Vagina (tissue), 2 donors: ENCODE results near the gene CACNA1H. TPM values are rescaled to one million over a fixed set of nuclear protein-coding genes. Genes with fewer than 3 reads are reported as not detected.

Experiments
- DNase-seq, 2 donors: peaks; one replicate each; pipeline ENCODE4 v3.0.0-alpha.2; 2017; ENCODE audit errors: extremely low spot score in 2 of 2
- H3K27ac ChIP-seq: fragments of 200-600 bp; sonication (generic); one replicate; pipeline ENCODE4 v1.5.1; 2019
- H3K27me3 ChIP-seq: fragments of 200-600 bp; sonication (generic); one replicate; pipeline ENCODE4 v1.5.1; 2019
- H3K36me3 ChIP-seq, 2 donors: fragments of 200-600 bp; sonication (generic); one replicate each; pipeline ENCODE4 v1.5.1; 2017 to 2019
- H3K4me1 ChIP-seq: fragments of 200-600 bp; sonication (generic); one replicate; pipeline ENCODE4 v1.5.1; 2019
- H3K4me3 ChIP-seq, 2 donors: fragments of 200-600 bp; sonication (generic); 1 replicate in 1 of 2; 2 replicates in 1 of 2; pipeline ENCODE4 v1.5.1; 2016 to 2019
- H3K9me3 ChIP-seq: fragments of 200-600 bp; sonication (generic); one replicate; pipeline ENCODE4 v1.5.1; 2019
- CTCF ChIP-seq, 3 experiments: fragments of 450-650 bp in 2 of 3; fragments of 200-600 bp in 1 of 3; sonication (generic) in 1 of 3; IDR thresholded peaks; one replicate each; pipeline ENCODE4 v1.5.1; 2017 to 2019; ENCODE audit warnings: antibody characterized with exemption in 3 of 3, mild to moderate bottlenecking in 2 of 3, moderate library complexity in 2 of 3
- POLR2A ChIP-seq, 2 donors: fragments of 450-650 bp; IDR thresholded peaks; one replicate each; pipeline ENCODE4 v1.6.1; 2017; ENCODE audit warnings: antibody characterized with exemption in 2 of 2, mild to moderate bottlenecking in 2 of 2, moderate library complexity in 2 of 2
- POLR2AphosphoS5 ChIP-seq, 2 donors: sonication (generic); formaldehyde crosslinking; IDR thresholded peaks; one replicate each; pipeline ENCODE4 v1.9.0; 2017; ENCODE audit warnings: antibody characterized with exemption in 2 of 2, mild to moderate bottlenecking in 2 of 2, low read depth in 1 of 2; ENCODE audit not compliant: insufficient read depth in 1 of 2
- intact Hi-C: fragments of 100-400 bp; cut with DNase I; formaldehyde crosslinking; loops from one replicate; pipeline ENCODE4 v1.15.1; 2023
- total RNA-seq: library from RNA; depleted of rRNA; stranded (reverse); fragments of >200 nt; gene quantifications from one replicate; pipeline ENCODE4 v1.2.3, GENCODE V29; 2016

The CACNA1H gene
- total RNA-seq, 1 donor from 2014 or later = 10.8 TPM

- Histone ChIP-seq H3K36me3 (no peaks in the 10 kb centered on the region), H3K4me3 (no peak overlapping the region), H3K27me3 (no peaks in the 10 kb centered on the region), H3K4me1 (no peaks in the 10 kb centered on the region), H3K27ac (no peak overlapping the region), H3K9me3 (no peaks in the 10 kb centered on the region)
- no peak for DNase-seq
- TF ChIP-seq CTCF (IDR thresholded peaks at IDR 0.05) = no peak
- no peak for TF ChIP-seq POLR2A (IDR thresholded peaks at IDR 0.05)
- no peak for TF ChIP-seq POLR2AphosphoS5 (IDR thresholded peaks at IDR 0.05; ENCODE audit: insufficient read depth in 1 of 2, low read depth in 1 of 2)
- intact Hi-C loops = no loop called here
Observed at GRCh38 chr16:1122398-1122765, 30.5 kb upstream of the CACNA1H start.

GRCh38 chr16:1123525-1124230 lies 29.2 kb upstream of the CACNA1H start:
- Histone ChIP-seq H3K9me3 (no peaks in the 10 kb centered on the region), H3K27me3 (no peaks in the 10 kb centered on the region), H3K4me1 (no peaks in the 10 kb centered on the region), H3K36me3 (no peaks in the 10 kb centered on the region), H3K27ac (no peak overlapping the region), H3K4me3 (no peak overlapping the region)
- intact Hi-C loops = no loop called here
- TF ChIP-seq CTCF (IDR thresholded peaks at IDR 0.05) (no peak), POLR2A (IDR thresholded peaks at IDR 0.05) (no peak), POLR2AphosphoS5 (IDR thresholded peaks at IDR 0.05; ENCODE audit: insufficient read depth in 1 of 2, low read depth in 1 of 2) (no peak)
- DNase-seq = no peak

- Histone ChIP-seq H3K36me3 (no peaks in the 10 kb centered on the region), H3K9me3 (no peaks in the 10 kb centered on the region), H3K27ac (no peak overlapping the region), H3K27me3 (no peaks in the 10 kb centered on the region), H3K4me3 (no peak overlapping the region), H3K4me1 (no peaks in the 10 kb centered on the region)
- intact Hi-C loops = no loop called here
- DNase-seq = no peak
- TF ChIP-seq POLR2A (IDR thresholded peaks at IDR 0.05) = no peak
- TF ChIP-seq POLR2AphosphoS5 (IDR thresholded peaks at IDR 0.05; ENCODE audit: insufficient read depth in 1 of 2, low read depth in 1 of 2) = no peak
- no peak for TF ChIP-seq CTCF (IDR thresholded peaks at IDR 0.05)
Observed at GRCh38 chr16:1124291-1124690, 28.6 kb upstream of the CACNA1H start.

GRCh38 chr16:1124795-1125194 lies 28.1 kb upstream of the CACNA1H start:
- no peaks in the 10 kb centered on the region for H3K9me3 ChIP-seq
- H3K27ac ChIP-seq = no peak overlapping the region
- no peaks in the 10 kb centered on the region for H3K27me3 ChIP-seq
- no peaks in the 10 kb centered on the region for H3K4me1 ChIP-seq
- DNase-seq = no peak
- no peaks in the 10 kb centered on the region for H3K36me3 ChIP-seq
- intact Hi-C loops = no loop called here
- no peak for TF ChIP-seq POLR2AphosphoS5 (IDR thresholded peaks at IDR 0.05; ENCODE audit: insufficient read depth in 1 of 2, low read depth in 1 of 2)
- no peak for TF ChIP-seq POLR2A (IDR thresholded peaks at IDR 0.05)
- no peak overlapping the region for H3K4me3 ChIP-seq

GRCh38 chr16:1125471-1125870 lies 27.4 kb upstream of the CACNA1H start:
- TF ChIP-seq POLR2AphosphoS5 (IDR thresholded peaks at IDR 0.05; ENCODE audit: insufficient read depth in 1 of 2, low read depth in 1 of 2) (no peak), POLR2A (IDR thresholded peaks at IDR 0.05) (no peak), CTCF (IDR thresholded peaks at IDR 0.05) (no peak)
- no peak for DNase-seq

More at GRCh38 chr16:1125471-1125870, 27.4 kb upstream of the CACNA1H start:
- Histone ChIP-seq H3K36me3 (no peaks in the 10 kb centered on the region), H3K4me1 (no peaks in the 10 kb centered on the region), H3K9me3 (no peaks in the 10 kb centered on the region), H3K4me3 (no peak overlapping the region), H3K27me3 (no peaks in the 10 kb centered on the region), H3K27ac (no peak overlapping the region)
- intact Hi-C loops = no loop called here
